ENCODE results near the gene INHBC. TPM values are rescaled to one million over a fixed set of nuclear protein-coding genes. Genes with fewer than 3 reads are reported as not detected.
"Not testable (repeated sequence)": the region's sequence is repeated elsewhere in the genome, so short reads cannot be mapped to it uniquely, and the experiment has no call there.

Gene INHBC
- total RNA-seq, 1 experiment from 2014 or later = not detected

DNA sequence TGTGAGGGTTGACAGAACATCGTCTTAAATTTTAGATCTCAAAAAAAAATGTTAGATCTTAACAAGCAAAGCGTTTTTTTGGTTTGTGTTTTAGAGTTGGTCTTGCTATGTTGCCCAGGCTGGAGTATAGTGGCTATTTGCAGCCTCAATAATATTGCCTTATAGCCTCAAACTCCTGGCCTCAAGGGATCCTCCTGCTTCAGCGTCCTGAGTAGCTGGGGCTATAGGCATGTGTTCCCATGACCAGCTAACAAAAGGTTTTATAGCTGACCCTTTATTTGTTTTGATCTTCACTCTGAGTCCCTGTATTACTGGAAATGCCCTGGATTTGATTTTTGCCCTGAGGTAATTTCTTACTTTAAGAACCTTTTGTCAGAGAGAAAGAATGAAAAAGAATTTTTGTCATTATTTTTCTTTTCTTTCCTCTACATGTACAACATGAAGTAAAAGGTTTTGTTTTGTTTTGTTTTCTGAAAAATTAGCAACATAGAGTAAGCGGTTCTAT is 5.2 kb downstream of the INHBC start:
- no peak overlapping the region for H3K4me3 ChIP-seq (ENCODE audit: insufficient read depth, low read depth, low read length)
- DNase-seq = no peak
- no peaks in the 10 kb centered on the region for H3K36me3 ChIP-seq (replicated peaks; ENCODE audit: control insufficient read depth, insufficient read depth, low read length)
- H3K27me3 ChIP-seq (ENCODE audit: control insufficient read depth, insufficient read depth, low read length) = no peaks in the 10 kb centered on the region

DNA sequence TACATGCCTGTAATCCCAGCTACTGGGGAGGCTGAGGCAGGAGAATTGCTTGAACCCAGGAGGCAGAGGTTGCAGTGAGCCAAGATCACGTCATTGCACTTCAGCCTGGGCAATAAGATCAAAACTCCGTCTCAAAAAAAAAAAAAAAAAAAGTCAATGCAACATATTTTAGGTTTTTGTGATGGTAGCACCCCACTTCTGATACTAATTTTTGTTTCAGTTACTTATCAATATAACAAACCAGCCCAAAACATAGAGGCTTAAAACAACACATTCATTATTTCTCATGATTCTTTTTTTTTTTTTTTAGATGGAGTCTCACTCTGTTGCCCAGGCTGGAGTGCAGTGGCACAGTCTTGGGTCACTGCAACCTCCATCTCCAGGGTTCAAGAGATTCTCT is 6.8 kb downstream of the INHBC start:
- DNase-seq; H3K4me3 ChIP-seq (ENCODE audit: insufficient read depth, low read depth, low read length); H3K27me3 ChIP-seq (ENCODE audit: control insufficient read depth, insufficient read depth, low read length); H3K36me3 ChIP-seq (replicated peaks; ENCODE audit: control insufficient read depth, insufficient read depth, low read length): not testable (repeated sequence)

DNA sequence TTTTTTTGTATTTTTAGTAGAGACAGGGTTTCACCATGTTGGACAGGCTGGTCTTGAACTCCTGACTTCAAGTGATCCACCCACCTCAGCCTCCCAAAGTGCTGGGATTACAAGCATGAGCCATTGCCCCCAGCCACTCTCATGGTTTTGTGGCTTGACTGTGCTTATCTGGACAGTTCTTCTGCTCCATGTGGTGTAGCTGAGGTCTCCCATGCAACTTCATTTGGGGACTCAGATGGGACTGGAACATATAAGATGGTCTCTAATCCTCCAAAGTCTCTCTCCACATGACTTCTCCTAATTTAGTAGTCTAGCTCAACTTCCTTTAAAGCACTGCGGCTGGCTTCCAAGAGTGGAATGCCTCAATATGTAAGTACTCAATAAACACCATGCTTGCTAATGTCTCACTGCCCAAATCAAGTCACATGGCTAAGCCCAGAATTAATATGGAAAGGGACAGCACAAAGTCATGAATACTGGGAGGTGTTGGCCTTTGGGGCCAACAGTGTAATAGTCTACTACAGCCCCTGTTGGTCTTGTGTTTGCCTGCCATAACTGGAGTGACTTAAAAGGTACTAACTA is 7.4 kb downstream of the INHBC start:
- no peaks in the 10 kb centered on the region for H3K36me3 ChIP-seq (replicated peaks; ENCODE audit: control insufficient read depth, insufficient read depth, low read length)
- H3K4me3 ChIP-seq (ENCODE audit: insufficient read depth, low read depth, low read length) = no peak overlapping the region
- DNase-seq = no peak
- no peaks in the 10 kb centered on the region for H3K27me3 ChIP-seq (ENCODE audit: control insufficient read depth, insufficient read depth, low read length)

DNA sequence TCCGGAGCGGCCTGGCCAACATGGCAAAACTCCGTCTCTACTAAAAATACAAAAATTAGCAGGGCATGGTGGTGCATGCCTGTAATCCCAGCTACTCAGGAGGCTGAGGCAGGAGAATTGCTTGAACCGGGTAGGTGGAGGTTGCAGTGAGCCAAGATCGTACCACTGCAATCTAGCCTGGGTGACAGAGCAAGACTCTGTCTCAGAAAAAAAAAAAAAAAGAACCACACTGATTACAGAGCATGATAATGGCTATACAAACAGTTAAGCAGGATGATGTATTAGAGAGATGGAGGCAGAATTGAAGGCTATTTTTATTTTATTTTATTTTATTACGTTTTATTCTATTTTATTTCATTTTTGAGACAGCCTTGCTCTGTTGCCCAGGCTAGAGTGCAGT is 9.8 kb downstream of the INHBC start:
- not testable (repeated sequence) for H3K27me3 ChIP-seq (ENCODE audit: control insufficient read depth, insufficient read depth, low read length); H3K4me3 ChIP-seq (ENCODE audit: insufficient read depth, low read depth, low read length); DNase-seq; H3K36me3 ChIP-seq (replicated peaks; ENCODE audit: control insufficient read depth, insufficient read depth, low read length)

DNA sequence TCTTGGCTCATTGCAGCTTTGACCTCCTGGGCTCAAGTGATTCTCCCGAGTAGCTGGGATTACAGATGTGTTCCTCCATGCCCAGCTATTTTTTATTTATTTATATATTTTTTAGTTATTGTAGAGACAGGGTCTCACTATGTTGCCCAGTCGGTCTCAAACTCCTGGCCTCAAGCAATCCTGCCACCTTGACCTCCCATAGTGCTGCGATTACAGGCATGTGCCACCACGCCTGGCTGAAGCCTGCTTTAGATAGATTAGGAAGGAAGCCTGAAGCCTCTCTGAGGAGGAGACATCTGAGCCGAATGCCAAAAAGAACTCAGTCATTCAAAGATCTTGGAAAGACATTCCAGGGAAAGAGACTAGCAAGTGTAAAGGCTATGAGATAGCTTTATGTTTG is 10.2 kb downstream of the INHBC start:
- Histone ChIP-seq H3K36me3 (replicated peaks; ENCODE audit: control insufficient read depth, insufficient read depth, low read length) (no peaks in the 10 kb centered on the region), H3K27me3 (ENCODE audit: control insufficient read depth, insufficient read depth, low read length) (no peaks in the 10 kb centered on the region), H3K4me3 (ENCODE audit: insufficient read depth, low read depth, low read length) (no peak overlapping the region)
- no peak for DNase-seq

DNA sequence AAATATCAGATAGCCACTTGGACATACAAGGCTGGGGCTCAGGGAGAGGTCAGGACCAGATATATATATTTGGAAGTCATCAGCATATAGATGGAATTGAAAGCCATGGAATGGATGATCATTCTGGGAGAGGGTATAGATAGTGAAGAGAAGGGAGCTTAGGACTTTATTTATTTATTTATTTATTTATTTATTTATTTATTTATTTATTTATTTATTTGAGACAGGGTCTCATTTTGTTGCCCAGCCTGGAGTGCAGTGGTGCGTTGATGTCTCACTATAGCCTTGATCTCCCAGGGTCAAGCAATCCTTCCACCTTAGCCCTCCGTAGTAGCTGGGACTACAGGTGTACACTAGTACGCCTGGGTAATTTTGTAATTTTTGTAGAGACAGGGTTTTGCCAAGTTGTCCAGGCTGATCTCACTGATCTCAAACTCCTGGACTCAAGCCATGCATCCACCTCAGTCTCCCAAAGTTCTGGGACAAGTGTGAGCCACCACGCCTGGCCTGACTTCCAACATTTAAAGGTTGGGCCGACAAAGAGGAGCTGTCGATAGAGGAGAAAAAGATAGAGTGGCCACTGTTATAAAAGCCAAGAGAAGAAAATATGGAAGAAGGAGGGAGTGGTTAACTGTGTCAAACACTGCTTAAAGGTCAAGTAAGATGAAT is 11.8 kb downstream of the INHBC start:
- no peak overlapping the region for H3K4me3 ChIP-seq (ENCODE audit: insufficient read depth, low read depth, low read length)
- no peak for DNase-seq
- no peaks in the 10 kb centered on the region for H3K27me3 ChIP-seq (ENCODE audit: control insufficient read depth, insufficient read depth, low read length)
- no peaks in the 10 kb centered on the region for H3K36me3 ChIP-seq (replicated peaks; ENCODE audit: control insufficient read depth, insufficient read depth, low read length)

DNA sequence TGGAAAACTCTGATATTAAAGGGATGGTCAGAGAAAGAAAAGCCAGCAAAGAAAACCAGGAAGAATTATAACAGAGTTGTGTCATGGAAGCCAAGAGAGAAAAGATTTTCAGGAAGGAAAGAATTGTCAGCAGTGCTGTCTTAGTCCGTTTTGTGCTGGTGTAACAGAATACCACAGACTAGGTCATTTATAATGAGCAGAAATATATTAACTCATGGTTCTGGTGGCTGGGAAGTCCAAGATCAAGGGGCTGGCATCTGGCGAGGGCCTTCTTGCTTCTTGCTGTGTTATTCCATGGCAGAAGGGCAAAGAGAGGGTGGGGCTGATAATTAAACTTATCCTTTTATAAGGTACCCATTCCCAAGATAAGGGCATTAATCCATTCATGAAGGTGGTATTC is 14.1 kb downstream of the INHBC start:
- Histone ChIP-seq H3K4me3 (ENCODE audit: insufficient read depth, low read depth, low read length) (no peak overlapping the region), H3K27me3 (ENCODE audit: control insufficient read depth, insufficient read depth, low read length) (no peaks in the 10 kb centered on the region)
- DNase-seq = no peak

DNA sequence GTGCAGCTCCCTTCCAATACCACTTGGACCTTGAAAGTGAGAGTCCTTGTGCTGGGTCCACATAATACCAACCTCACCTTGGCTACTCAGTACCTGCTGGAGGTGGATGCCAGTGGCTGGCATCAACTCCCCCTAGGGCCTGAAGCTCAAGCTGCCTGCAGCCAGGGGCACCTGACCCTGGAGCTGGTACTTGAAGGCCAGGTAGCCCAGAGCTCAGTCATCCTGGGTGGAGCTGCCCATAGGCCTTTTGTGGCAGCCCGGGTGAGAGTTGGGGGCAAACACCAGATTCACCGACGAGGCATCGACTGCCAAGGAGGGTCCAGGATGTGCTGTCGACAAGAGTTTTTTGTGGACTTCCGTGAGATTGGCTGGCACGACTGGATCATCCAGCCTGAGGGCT is 14.8 kb downstream of the INHBC start:
- DNase-seq = no peak
- no peak overlapping the region for H3K4me3 ChIP-seq (ENCODE audit: insufficient read depth, low read depth, low read length)
- no peaks in the 10 kb centered on the region for H3K27me3 ChIP-seq (ENCODE audit: control insufficient read depth, insufficient read depth, low read length)
- no peaks in the 10 kb centered on the region for H3K36me3 ChIP-seq (replicated peaks; ENCODE audit: control insufficient read depth, insufficient read depth, low read length)

More for the DNA sequence above, 14.1 kb downstream of the INHBC start:
- H3K36me3 ChIP-seq (replicated peaks; ENCODE audit: control insufficient read depth, insufficient read depth, low read length) = no peaks in the 10 kb centered on the region

DNA sequence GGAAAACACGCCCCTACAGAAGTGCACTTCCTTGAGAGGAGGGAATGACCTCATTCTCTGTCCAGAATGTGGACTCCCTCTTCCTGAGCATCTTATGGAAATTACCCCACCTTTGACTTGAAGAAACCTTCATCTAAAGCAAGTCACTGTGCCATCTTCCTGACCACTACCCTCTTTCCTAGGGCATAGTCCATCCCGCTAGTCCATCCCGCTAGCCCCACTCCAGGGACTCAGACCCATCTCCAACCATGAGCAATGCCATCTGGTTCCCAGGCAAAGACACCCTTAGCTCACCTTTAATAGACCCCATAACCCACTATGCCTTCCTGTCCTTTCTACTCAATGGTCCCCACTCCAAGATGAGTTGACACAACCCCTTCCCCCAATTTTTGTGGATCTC is 15.5 kb downstream of the INHBC start:
- Histone ChIP-seq H3K27me3 (ENCODE audit: control insufficient read depth, insufficient read depth, low read length) (no peaks in the 10 kb centered on the region), H3K36me3 (replicated peaks; ENCODE audit: control insufficient read depth, insufficient read depth, low read length) (no peaks in the 10 kb centered on the region), H3K4me3 (ENCODE audit: insufficient read depth, low read depth, low read length) (no peak overlapping the region)
- DNase-seq = no peak

DNA sequence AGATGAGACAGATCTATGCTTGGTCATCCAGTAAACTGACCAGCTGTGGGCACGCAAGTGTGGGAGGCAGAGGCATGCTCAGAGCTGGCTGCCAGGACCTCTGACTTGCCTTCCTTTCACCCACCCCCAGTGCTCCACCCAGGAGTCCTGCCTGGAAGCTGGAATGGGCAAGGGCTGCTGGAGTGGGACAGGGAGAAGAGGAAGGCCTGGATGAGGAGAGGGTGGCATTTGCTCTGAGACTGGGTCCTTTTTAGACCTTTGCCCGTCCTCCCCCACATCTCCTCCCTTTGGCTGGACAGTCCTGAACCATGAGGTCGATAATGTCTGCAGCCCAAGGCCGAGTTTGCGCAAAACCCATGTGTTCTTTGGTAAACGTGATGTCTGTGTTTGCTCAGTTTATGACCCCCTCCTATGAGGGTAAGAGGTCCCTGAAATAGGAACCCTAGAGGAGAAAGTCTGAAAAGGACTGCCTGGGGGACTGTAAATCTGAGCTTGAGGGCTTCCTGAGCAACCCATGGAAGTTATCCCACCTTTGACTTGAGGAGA is 16.7 kb downstream of the INHBC start:
- H3K27me3 ChIP-seq (ENCODE audit: control insufficient read depth, insufficient read depth, low read length) = no peaks in the 10 kb centered on the region; the same call in 1 of the 2 replicates
- no peak for DNase-seq
- H3K4me3 ChIP-seq (ENCODE audit: insufficient read depth, low read depth, low read length) = no peak overlapping the region
- no peaks in the 10 kb centered on the region for H3K36me3 ChIP-seq (replicated peaks; ENCODE audit: control insufficient read depth, insufficient read depth, low read length)

DNA sequence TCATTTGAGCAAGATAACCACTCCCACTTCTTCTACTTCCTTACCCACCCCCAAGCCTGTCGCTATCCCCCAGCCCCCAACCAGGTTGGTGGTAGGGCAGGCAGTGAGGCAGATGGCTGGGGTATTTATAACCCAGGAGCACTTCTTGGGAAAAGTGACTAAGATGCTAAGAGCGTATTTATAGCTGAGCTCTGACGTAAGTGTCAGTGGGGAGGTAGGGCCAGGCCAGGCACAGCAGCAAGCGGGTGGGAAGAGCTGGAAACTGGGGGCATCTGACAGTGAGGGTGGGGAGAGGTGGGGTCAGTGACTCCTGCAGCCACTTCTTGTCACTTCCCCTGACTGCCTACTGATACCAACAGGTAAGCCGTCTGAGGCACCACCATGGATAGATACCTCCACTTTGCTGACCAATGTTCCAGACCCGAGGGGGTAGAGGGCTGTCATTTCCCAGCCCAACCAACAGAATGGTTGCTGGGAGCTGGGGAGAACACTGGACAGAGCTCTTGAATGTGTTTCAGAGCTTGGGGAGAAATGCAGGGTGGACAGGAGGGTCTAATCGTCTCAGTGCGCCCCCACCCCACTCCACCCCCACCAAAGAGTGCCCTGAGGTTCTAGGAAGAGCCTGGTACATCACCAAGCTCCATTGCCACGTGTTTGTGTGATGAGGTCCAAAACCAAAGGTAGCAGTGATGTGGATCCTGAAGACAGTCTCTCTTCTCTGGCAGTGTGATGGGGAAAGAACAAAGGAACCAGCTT is 17.8 kb downstream of the INHBC start:
- Histone ChIP-seq H3K4me3 (ENCODE audit: insufficient read depth, low read depth, low read length) (no peak overlapping the region), H3K36me3 (replicated peaks; ENCODE audit: control insufficient read depth, insufficient read depth, low read length) (no peaks in the 10 kb centered on the region; the same call in 1 of the 2 replicates), H3K27me3 (ENCODE audit: control insufficient read depth, insufficient read depth, low read length) (no peaks in the 10 kb centered on the region; the same call in 1 of the 2 replicates)
- DNase-seq = peak; percentile 30

DNA sequence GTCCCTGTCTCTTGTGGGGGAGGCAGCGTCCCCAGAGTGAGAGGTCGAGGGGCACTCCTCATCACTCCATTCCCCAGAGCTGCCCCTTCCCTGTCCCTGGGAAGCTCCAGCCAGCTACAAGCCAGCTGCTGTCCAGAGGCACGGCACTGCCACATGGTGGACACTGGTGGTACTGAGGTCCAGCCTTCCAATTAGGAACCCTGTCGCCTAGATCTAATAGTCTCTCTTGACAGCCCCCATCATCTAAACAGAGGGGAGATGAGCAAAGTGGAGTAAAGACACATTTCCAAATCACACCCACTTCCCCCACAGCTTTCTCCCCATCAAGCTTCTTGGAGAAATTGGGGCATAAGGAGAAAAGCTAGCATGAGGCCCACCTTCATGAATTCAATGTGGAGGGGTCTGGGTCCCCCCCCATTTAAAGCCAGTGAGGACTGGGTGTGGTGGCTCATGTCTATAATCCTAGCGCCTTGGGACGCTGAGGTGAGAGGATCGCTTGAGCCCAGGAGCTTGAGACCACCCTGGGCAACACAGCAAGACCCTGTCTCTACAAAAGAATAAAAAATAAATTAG is 18.4 kb downstream of the INHBC start:
- Histone ChIP-seq H3K36me3 (replicated peaks; ENCODE audit: control insufficient read depth, insufficient read depth, low read length) (no peaks in the 10 kb centered on the region; the same call in 1 of the 2 replicates), H3K4me3 (ENCODE audit: insufficient read depth, low read depth, low read length) (no peak overlapping the region), H3K27me3 (ENCODE audit: control insufficient read depth, insufficient read depth, low read length) (no peaks in the 10 kb centered on the region; the same call in 1 of the 2 replicates)
- peak; percentile 76 for DNase-seq

DNA sequence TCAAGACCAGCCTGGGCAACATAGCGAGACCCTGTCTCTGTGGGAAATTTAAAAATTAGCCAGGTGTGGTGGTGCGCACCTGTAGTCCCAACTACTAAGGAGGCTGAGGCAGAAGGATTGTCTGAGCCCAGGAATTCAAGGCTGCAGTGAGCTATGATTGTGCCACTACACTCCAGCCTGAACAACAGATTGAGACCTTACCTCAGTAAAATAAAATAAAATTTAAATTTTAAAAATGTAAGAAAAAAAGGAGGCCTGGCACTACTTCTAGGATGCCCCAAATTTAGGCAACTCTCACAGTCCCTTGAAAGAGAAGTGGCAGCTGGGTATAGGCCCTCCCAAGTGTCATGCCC is 19.6 kb downstream of the INHBC start:
- Histone ChIP-seq H3K27me3 (ENCODE audit: control insufficient read depth, insufficient read depth, low read length) (no peaks in the 10 kb centered on the region; the same call in 1 of the 2 replicates), H3K36me3 (replicated peaks; ENCODE audit: control insufficient read depth, insufficient read depth, low read length) (no peaks in the 10 kb centered on the region; the same call in 1 of the 2 replicates), H3K4me3 (ENCODE audit: insufficient read depth, low read depth, low read length) (no peak overlapping the region)
- no peak for DNase-seq

DNA sequence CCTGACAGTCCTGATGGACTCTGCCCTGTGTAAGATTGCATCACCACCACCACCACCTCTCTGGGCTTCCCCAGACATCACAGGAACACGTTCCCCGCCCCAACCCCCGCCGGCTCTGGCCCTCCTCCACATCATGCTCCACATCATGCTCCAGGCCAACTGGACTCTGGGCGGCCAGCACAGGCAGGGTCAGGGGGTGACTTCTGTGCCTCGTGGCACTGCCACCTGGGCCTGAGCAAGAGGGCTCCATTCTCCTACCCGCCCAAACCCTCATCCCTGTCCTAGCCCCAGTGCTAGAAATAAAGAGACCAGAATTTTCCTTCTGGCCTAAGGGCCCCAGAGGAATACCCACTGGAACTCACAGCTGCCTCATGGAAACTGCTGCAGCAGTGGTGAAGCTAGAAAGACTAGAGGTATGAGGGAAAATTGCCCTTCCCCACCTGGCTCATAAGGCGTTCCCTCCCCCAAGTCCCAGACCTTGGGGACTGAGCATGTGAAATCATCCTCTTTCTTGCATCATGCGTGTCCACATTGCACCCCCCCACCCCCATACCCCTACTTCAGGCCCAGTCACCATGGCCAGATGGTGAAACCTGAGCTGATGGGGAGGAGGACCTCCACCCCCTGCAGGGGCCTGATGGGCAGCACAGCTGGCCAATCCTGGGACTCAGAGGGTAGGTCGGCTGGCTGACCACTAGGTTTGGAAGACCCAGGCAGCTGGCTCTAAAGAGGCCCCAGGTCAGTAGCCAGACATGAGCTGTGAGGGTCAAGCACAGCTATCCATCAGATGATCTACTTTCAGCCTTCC is 20.2 kb downstream of the INHBC start, which contains the start of gene INHBE:
Gene INHBE (plus strand): TSS at position 742 of the 808 bp plus-strand sequence. CDS start 230 bp downstream, outside the sequence.
- no peaks in the 10 kb centered on the region; the same call in 1 of the 2 replicates for H3K27me3 ChIP-seq (ENCODE audit: control insufficient read depth, insufficient read depth, low read length)
- no peaks in the 10 kb centered on the region; the same call in 1 of the 2 replicates for H3K36me3 ChIP-seq (replicated peaks; ENCODE audit: control insufficient read depth, insufficient read depth, low read length)
- peak within 1 kb of the TSS; percentile 40 for H3K4me3 ChIP-seq (ENCODE audit: insufficient read depth, low read depth, low read length)
- peak; percentile 92 for DNase-seq

Data from H7 (cell line).